CD4-positive, CD25-positive, alpha-beta regulatory T cell (primary cell): ENCODE data around the gene TMX3. TPM values are rescaled to one million over a fixed set of nuclear protein-coding genes. Genes with fewer than 3 reads are reported as not detected.

Experiments
- ATAC-seq, 2 donors: fragments of 150-1000 bp; cut with Tn5 transposase; one replicate each; pipeline ENCODE4 v1.10.0; 2021; ENCODE audit warnings: low read depth in 2 of 2, moderate number of reproducible peaks in 2 of 2, moderate library complexity in 1 of 2
- DNase-seq, 3 donors: peaks; one replicate each; pipeline versions ENCODE4 v3.0.0 to v3.0.0-alpha.2; 2012 to 2022; ENCODE audit warnings: mixed read lengths in 1 of 3
- H3K27ac ChIP-seq: one replicate; pipeline ENCODE4 v1.7.0; 2013; ENCODE audit warnings: mild to moderate bottlenecking, low read length; ENCODE audit not compliant: insufficient read depth, poor library complexity, severe bottlenecking
- H3K27me3 ChIP-seq: one replicate; pipeline ENCODE4 v1.7.0; 2013; ENCODE audit warnings: low read length; ENCODE audit not compliant: control insufficient read depth, insufficient read depth
- H3K36me3 ChIP-seq: one replicate; pipeline ENCODE4 v1.7.0; 2013; ENCODE audit warnings: mild to moderate bottlenecking, low read length, moderate library complexity; ENCODE audit not compliant: control insufficient read depth, insufficient read depth
- H3K4me1 ChIP-seq: 2 replicates; pipeline ENCODE4 v1.7.0; 2013; ENCODE audit warnings: mild to moderate bottlenecking, low read length; ENCODE audit not compliant: insufficient read depth, control insufficient read depth, poor library complexity, severe bottlenecking
- H3K4me3 ChIP-seq: one replicate; pipeline ENCODE4 v1.7.0; 2013; ENCODE audit warnings: low read depth, mild to moderate bottlenecking, low read length, moderate library complexity
- H3K9me3 ChIP-seq, 2 experiments: 1 replicate in 1 of 2; 2 replicates in 1 of 2; pipeline ENCODE4 v1.7.0; 2013; ENCODE audit warnings: low read length in 2 of 2, mild to moderate bottlenecking in 1 of 2, moderate library complexity in 1 of 2; ENCODE audit not compliant: control insufficient read depth in 2 of 2
- H3K27ac Mint-ChIP-seq, 3 donors: one replicate each; pipeline ENCODE4 v1.8.0; 2020 to 2022; ENCODE audit warnings: mild to moderate bottlenecking in 3 of 3, mixed read lengths in 3 of 3, moderate library complexity in 2 of 3
- H3K27me3 Mint-ChIP-seq: one replicate; pipeline ENCODE4 v1.8.0; 2022; ENCODE audit warnings: mild to moderate bottlenecking, mixed read lengths
- H3K36me3 Mint-ChIP-seq: one replicate; pipeline ENCODE4 v1.8.0; 2020; ENCODE audit warnings: mixed read lengths
- H3K4me1 Mint-ChIP-seq, 4 donors: one replicate each; pipeline ENCODE4 v1.8.0; 2020 to 2022; ENCODE audit warnings: mixed read lengths in 4 of 4, mild to moderate bottlenecking in 1 of 4
- H3K4me3 Mint-ChIP-seq, 4 donors: one replicate each; pipeline ENCODE4 v1.8.0; 2020 to 2022; ENCODE audit warnings: mild to moderate bottlenecking in 4 of 4, mixed read lengths in 4 of 4, moderate library complexity in 3 of 4
- H3K9me3 Mint-ChIP-seq, 7 donors: one replicate each; pipeline ENCODE4 v1.8.0; 2020 to 2022; ENCODE audit warnings: mixed read lengths in 7 of 7, mild to moderate bottlenecking in 3 of 7, moderate library complexity in 2 of 7
- polyA plus RNA-seq, 4 donors: library from polyadenylated mRNA; unstranded; fragments of 300-500 nt; fragmentation: Illumina TruSeq; gene quantifications; one replicate each; pipeline ENCODE4 v1.2.3, GENCODE V29; 2021
- total RNA-seq: library from RNA; stranded (reverse); gene quantifications from one replicate; pipeline ENCODE4 v1.2.3, GENCODE V29; 2022

Gene TMX3
- total and polyA plus RNA-seq, 5 donors from 2014 or later = 17.6 to 51.2 (median 21.1) TPM

GRCh38 chr18:68725346-68725745 lies 10.4 kb upstream of the TMX3 start:
- Histone ChIP-seq H3K4me3 (no peak overlapping the region), H3K27me3 (no peaks in the 10 kb centered on the region), H3K36me3 (no peaks in the 10 kb centered on the region), H3K27ac (no peak overlapping the region), H3K4me1 (peaks cover 5% of the 10 kb centered on the region), H3K9me3 (no peaks in the 10 kb centered on the region)
- H3K36me3 Mint-ChIP-seq = no peaks in the 10 kb centered on the region
- H3K9me3 Mint-ChIP-seq = peaks cover 0 to 2% (median 0%) of the 10 kb centered on the region in 7 donors
- H3K27me3 Mint-ChIP-seq = no peaks in the 10 kb centered on the region
- H3K4me1 Mint-ChIP-seq = peaks cover 19 to 29% (median 21%) of the 10 kb centered on the region in 4 donors
- ATAC-seq (no peak), DNase-seq (no peak)
- no peak overlapping the region for H3K4me3 Mint-ChIP-seq
- H3K27ac Mint-ChIP-seq = no peak overlapping the region

DNA sequence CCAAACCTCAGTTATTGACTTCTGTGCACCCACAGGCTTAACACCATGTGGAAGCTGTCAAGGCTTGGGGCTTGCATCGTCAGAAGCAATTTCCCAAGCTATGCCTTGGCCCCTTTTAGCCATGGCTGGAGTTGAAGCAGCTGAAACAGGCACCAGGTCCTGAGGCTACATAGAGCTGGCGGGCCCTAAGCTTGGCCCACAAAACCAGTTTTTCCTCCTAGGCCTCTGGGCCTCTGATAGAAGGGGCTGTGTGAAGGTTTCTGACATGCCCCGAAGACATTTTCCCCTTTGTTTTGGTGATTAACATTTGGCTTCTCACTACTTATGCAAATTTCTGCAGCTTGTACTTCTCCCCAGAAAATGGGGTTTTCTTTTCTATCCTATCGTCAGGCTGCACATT lies 9.1 kb upstream of the TMX3 start:
- Histone ChIP-seq H3K27ac (no peak overlapping the region), H3K36me3 (no peaks in the 10 kb centered on the region), H3K27me3 (no peaks in the 10 kb centered on the region), H3K9me3 (no peaks in the 10 kb centered on the region), H3K4me1 (peaks cover 5% of the 10 kb centered on the region), H3K4me3 (no peak overlapping the region)
- Mint-ChIP-seq H3K27me3 (no peaks in the 10 kb centered on the region), H3K9me3 (peaks cover 0 to 2% (median 0%) of the 10 kb centered on the region in 7 donors), H3K4me1 (peaks cover 20 to 29% (median 21%) of the 10 kb centered on the region in 4 donors), H3K36me3 (peaks cover 6% of the 10 kb centered on the region), H3K27ac (peak overlapping the region in 1 of 3 donors; percentile 2), H3K4me3 (peak overlapping the region in 1 of 4 donors; percentile 17)
- no peak for DNase-seq
- ATAC-seq = no peak

- ATAC-seq = no peak
- Histone ChIP-seq H3K4me3 (no peak overlapping the region), H3K4me1 (peaks cover 5% of the 10 kb centered on the region), H3K27me3 (no peaks in the 10 kb centered on the region), H3K27ac (no peak overlapping the region), H3K36me3 (no peaks in the 10 kb centered on the region), H3K9me3 (no peaks in the 10 kb centered on the region)
- Mint-ChIP-seq H3K4me1 (peaks cover 20 to 29% (median 21%) of the 10 kb centered on the region in 4 donors), H3K27me3 (no peaks in the 10 kb centered on the region), H3K4me3 (no peak overlapping the region), H3K36me3 (peaks cover 6% of the 10 kb centered on the region), H3K27ac (peak overlapping the region in 1 of 3 donors; percentile 72), H3K9me3 (peaks cover 0 to 2% (median 0%) of the 10 kb centered on the region in 7 donors)
- DNase-seq = no peak
Observed at GRCh38 chr18:68723539-68723938, 8.6 kb upstream of the TMX3 start.

- H3K4me3 ChIP-seq = no peak overlapping the region
- H3K9me3 ChIP-seq = no peaks in the 10 kb centered on the region
- no peak overlapping the region for H3K27ac Mint-ChIP-seq
- H3K4me1 ChIP-seq = peaks cover 5% of the 10 kb centered on the region
- H3K27me3 Mint-ChIP-seq = no peaks in the 10 kb centered on the region
- H3K27ac ChIP-seq = no peak overlapping the region
- ATAC-seq (no peak), DNase-seq (no peak)
- H3K4me1 Mint-ChIP-seq = peaks cover 20 to 29% (median 21%) of the 10 kb centered on the region in 4 donors
- peak overlapping the region in 1 of 4 donors; percentile 7 for H3K4me3 Mint-ChIP-seq
- H3K36me3 ChIP-seq = no peaks in the 10 kb centered on the region
- no peaks in the 10 kb centered on the region for H3K27me3 ChIP-seq
- H3K36me3 Mint-ChIP-seq = peaks cover 7% of the 10 kb centered on the region
- peaks cover 0 to 2% (median 0%) of the 10 kb centered on the region in 7 donors for H3K9me3 Mint-ChIP-seq
Observed at GRCh38 chr18:68722821-68723220, 7.9 kb upstream of the TMX3 start.

DNA sequence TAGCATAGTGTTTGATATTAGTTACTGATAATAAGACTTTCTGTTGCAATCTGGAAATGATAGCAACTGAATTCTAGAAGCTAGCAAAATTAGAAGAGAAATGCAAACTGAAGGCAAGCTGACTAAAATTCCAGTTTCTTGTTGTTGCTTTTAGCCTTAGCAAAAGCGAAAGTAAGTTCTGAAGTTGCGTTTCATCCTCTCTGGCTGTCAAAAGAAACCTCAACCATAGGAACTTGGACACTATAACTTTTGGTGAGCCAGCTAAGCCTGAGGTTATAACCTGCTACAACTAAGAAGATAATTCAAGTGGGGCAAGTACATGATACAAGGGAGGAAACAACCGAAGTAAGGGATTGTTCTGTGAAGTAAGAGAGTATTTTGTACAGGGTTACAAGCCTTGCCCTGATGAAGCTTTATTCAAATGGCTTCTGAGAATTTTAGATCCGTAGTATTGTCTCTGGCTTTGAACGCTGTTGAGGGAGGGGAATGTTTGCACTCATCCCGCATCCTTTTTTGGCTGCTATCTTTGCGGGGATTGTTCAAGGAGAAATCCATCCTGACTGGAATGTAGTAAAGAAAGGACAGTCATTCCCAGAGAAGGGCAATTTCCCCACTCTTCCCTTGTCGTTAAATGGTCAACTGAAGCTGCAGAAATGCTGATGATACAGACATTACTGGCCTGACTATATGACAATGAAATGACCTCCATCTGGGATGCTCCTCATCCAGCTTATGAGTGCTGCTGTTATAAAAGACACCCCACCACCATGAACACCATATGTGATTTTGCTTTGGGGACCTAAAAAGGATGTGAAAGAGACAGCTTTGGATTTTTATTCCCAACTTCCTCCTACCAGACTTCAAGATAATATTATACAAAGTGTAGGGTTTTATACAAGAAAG lies 7.0 kb upstream of the TMX3 start:
- peak; percentile 66 to 75 for ATAC-seq
- Histone ChIP-seq H3K9me3 (no peaks in the 10 kb centered on the region), H3K27me3 (no peaks in the 10 kb centered on the region), H3K4me1 (peaks cover 5% of the 10 kb centered on the region), H3K27ac (peak overlapping the region; percentile 11), H3K4me3 (peak overlapping the region; percentile 74), H3K36me3 (no peaks in the 10 kb centered on the region)
- Mint-ChIP-seq H3K4me3 (peak overlapping the region; percentile 50 to 88 (median 81)), H3K27ac (peak overlapping the region; percentile 87 to 91 (median 89)), H3K4me1 (peaks cover 20 to 29% (median 21%) of the 10 kb centered on the region in 4 donors), H3K27me3 (no peaks in the 10 kb centered on the region), H3K9me3 (peaks cover 0 to 2% (median 0%) of the 10 kb centered on the region in 7 donors), H3K36me3 (peaks cover 9% of the 10 kb centered on the region)
- DNase-seq = peak in 2 of 3 donors; percentile 31 to 68

GRCh38 chr18:68714366-68714711 lies 569 bp downstream of the TMX3 start:
- H3K36me3 ChIP-seq = peaks cover 31% of the 10 kb centered on the region
- H3K36me3 Mint-ChIP-seq = peaks cover 13% of the 10 kb centered on the region
- peak overlapping the region; percentile 86 to 95 (median 93) for H3K27ac Mint-ChIP-seq
- H3K27me3 Mint-ChIP-seq = no peaks in the 10 kb centered on the region
- DNase-seq (peak in 2 of 3 donors; percentile 5 to 34), ATAC-seq (no peak)
- no peaks in the 10 kb centered on the region for H3K9me3 ChIP-seq
- peak overlapping the region; percentile 72 for H3K27ac ChIP-seq
- H3K4me3 Mint-ChIP-seq = peak overlapping the region; percentile 97 to 100 (median 100)
- H3K27me3 ChIP-seq = no peaks in the 10 kb centered on the region
- H3K4me1 Mint-ChIP-seq = peaks cover 38 to 62% (median 52%) of the 10 kb centered on the region in 4 donors
- peaks cover 41% of the 10 kb centered on the region for H3K4me1 ChIP-seq
- no peaks in the 10 kb centered on the region for H3K9me3 Mint-ChIP-seq
- peak overlapping the region; percentile 97 for H3K4me3 ChIP-seq

DNA sequence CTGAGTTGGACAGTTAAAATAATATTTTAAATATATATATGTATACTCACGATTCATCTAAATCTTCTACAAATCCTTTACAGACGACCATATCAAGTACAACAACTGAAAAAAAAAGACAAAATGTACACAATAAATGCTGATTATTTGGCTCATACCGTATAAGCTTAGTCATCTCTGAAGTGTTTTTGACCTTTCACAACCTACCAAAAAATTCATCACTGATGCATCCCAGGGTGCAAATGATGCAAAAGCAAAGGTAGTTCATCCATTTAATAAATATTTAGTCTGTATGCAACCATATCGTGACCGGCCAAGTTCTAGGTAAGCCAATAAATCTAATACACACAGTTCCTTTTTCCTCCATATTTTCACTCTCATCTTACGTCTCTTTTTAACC lies 1.1 kb downstream of the TMX3 start:
- no peaks in the 10 kb centered on the region for H3K9me3 ChIP-seq
- H3K36me3 Mint-ChIP-seq = peaks cover 13% of the 10 kb centered on the region
- H3K4me1 Mint-ChIP-seq = peaks cover 39 to 67% (median 55%) of the 10 kb centered on the region in 4 donors
- no peaks in the 10 kb centered on the region for H3K27me3 ChIP-seq
- peak overlapping the region; percentile 72 for H3K27ac ChIP-seq
- peaks cover 36% of the 10 kb centered on the region for H3K36me3 ChIP-seq
- H3K4me3 Mint-ChIP-seq = peak overlapping the region; percentile 97 to 100 (median 100)
- H3K4me3 ChIP-seq = peak overlapping the region; percentile 97
- H3K9me3 Mint-ChIP-seq = no peaks in the 10 kb centered on the region
- ATAC-seq (no peak), DNase-seq (peak in 1 of 3 donors; percentile 7)
- peak overlapping the region; percentile 86 to 95 (median 93) for H3K27ac Mint-ChIP-seq
- no peaks in the 10 kb centered on the region for H3K27me3 Mint-ChIP-seq
- H3K4me1 ChIP-seq = peaks cover 41% of the 10 kb centered on the region
